ENCODE data around the gene PRKCB. TPM values are rescaled to one million over a fixed set of nuclear protein-coding genes. Genes with fewer than 3 reads are reported as not detected.

PRKCB gene
- total RNA-seq, 1 experiment from 2014 or later: not detected

DNA sequence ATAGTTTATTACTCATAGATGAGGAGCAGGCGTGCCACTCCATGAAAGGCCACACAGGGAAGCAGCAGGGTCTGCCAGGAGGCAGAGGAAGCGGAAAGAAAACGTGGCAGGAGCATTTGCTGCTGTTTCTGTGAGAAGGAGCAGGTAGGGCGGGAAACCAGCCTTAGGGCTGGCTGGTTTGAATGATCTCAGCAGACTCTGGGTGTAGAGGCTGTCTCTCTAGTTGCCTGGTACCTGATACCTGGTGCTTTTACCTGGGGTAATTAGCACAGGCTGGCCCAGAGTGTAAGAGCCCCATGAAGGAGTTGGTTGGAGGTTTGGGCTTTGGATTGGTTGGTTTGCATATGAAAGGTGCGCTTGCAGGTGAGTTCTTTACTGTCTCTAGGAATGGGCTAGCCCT lies 215.3 kb downstream of the PRKCB start:
- no peaks in the 10 kb centered on the region for H3K36me3 Mint-ChIP-seq (ENCODE audit: insufficient read depth, unreplicated experiment)
- H3K4me3 Mint-ChIP-seq (ENCODE audit: unreplicated experiment): no peak overlapping the region
- no peak for DNase-seq (ENCODE audit: unreplicated experiment)
- TF ChIP-seq, protein P1, sequence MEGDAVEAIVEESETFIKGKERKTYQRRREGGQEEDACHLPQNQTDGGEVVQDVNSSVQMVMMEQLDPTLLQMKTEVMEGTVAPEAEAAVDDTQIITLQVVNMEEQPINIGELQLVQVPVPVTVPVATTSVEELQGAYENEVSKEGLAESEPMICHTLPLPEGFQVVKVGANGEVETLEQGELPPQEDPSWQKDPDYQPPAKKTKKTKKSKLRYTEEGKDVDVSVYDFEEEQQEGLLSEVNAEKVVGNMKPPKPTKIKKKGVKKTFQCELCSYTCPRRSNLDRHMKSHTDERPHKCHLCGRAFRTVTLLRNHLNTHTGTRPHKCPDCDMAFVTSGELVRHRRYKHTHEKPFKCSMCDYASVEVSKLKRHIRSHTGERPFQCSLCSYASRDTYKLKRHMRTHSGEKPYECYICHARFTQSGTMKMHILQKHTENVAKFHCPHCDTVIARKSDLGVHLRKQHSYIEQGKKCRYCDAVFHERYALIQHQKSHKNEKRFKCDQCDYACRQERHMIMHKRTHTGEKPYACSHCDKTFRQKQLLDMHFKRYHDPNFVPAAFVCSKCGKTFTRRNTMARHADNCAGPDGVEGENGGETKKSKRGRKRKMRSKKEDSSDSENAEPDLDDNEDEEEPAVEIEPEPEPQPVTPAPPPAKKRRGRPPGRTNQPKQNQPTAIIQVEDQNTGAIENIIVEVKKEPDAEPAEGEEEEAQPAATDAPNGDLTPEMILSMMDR (IDR thresholded peaks at IDR 0.05; ENCODE audit: unreplicated experiment): no peak
- CTCF ChIA-PET: interaction anchor here (0.6 to 4.5 kb wide), 4 partner anchors 9 to 476 kb away, joined by 3 to 22 read pairs (median 4); no protein-coding TSS in a partner anchor
- intact Hi-C loops (cut with micrococcal nuclease): no loop called here
- no peak overlapping the region for H3K27ac Mint-ChIP-seq (ENCODE audit: low read depth, unreplicated experiment)
- peaks cover 50% of the 10 kb centered on the region for H3K27me3 Mint-ChIP-seq (ENCODE audit: insufficient read depth, unreplicated experiment)
- no TSS peak for BruUV-seq (replicated peaks)
- no peaks in the 10 kb centered on the region for H3K4me1 Mint-ChIP-seq (ENCODE audit: insufficient read depth, unreplicated experiment)
- peaks cover 7% of the 10 kb centered on the region for H3K9me3 Mint-ChIP-seq (ENCODE audit: unreplicated experiment)
- POLR2A ChIA-PET: no interaction called here

DNA sequence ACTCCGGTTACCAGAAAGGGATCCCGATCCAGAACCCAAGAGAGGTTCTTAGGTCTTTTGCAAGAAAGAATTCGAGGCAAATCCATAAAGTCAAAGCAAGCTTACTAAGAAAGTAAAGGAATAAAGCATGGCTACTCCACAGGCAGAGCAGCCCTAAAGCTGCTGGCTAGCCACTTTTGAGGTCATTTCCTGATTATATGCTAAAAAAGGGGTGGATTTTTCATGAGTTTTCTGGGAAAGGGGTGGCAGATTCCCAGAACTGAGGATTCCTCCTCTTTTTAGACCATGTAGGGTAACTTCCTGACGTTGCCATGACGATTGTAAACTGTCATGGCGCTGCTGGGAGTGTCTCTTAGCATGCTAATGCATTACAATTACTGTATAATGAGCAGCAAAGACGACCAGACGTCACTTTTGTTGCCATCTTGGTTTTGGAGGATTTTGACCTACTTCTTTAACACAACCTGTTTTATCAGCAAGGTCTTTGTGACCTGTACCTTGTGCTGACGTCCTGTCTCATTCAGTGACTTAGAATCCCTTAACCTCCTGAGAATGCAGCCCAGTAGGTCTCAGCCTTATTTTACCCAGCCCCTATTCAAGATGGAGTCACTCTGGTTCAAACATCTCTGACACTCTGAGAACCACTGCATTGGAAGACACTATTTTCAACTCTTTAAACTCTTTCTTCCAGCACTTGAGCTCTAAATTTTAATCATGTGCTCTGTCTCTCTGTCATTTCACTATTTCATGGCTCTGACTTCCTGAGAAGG lies 216.7 kb downstream of the PRKCB start:
- TF ChIP-seq, protein P1 (IDR thresholded peaks at IDR 0.05; ENCODE audit: unreplicated experiment): no peak
- Mint-ChIP-seq H3K27ac (ENCODE audit: low read depth, unreplicated experiment) (no peak overlapping the region), H3K36me3 (ENCODE audit: insufficient read depth, unreplicated experiment) (no peaks in the 10 kb centered on the region), H3K27me3 (ENCODE audit: insufficient read depth, unreplicated experiment) (peaks cover 64% of the 10 kb centered on the region), H3K4me1 (ENCODE audit: insufficient read depth, unreplicated experiment) (no peaks in the 10 kb centered on the region), H3K9me3 (ENCODE audit: unreplicated experiment) (peaks cover 7% of the 10 kb centered on the region), H3K4me3 (ENCODE audit: unreplicated experiment) (no peak overlapping the region)
- ChIA-PET POLR2A (no interaction called here), CTCF (interaction anchor here (0.6 to 4.5 kb wide), 6 partner anchors 10 to 1163 kb away, joined by 3 to 22 read pairs (median 4); no protein-coding TSS in a partner anchor)
- no TSS peak for BruUV-seq (replicated peaks)
- DNase-seq (ENCODE audit: unreplicated experiment): no peak
- intact Hi-C loops (cut with micrococcal nuclease): no loop called here

DNA sequence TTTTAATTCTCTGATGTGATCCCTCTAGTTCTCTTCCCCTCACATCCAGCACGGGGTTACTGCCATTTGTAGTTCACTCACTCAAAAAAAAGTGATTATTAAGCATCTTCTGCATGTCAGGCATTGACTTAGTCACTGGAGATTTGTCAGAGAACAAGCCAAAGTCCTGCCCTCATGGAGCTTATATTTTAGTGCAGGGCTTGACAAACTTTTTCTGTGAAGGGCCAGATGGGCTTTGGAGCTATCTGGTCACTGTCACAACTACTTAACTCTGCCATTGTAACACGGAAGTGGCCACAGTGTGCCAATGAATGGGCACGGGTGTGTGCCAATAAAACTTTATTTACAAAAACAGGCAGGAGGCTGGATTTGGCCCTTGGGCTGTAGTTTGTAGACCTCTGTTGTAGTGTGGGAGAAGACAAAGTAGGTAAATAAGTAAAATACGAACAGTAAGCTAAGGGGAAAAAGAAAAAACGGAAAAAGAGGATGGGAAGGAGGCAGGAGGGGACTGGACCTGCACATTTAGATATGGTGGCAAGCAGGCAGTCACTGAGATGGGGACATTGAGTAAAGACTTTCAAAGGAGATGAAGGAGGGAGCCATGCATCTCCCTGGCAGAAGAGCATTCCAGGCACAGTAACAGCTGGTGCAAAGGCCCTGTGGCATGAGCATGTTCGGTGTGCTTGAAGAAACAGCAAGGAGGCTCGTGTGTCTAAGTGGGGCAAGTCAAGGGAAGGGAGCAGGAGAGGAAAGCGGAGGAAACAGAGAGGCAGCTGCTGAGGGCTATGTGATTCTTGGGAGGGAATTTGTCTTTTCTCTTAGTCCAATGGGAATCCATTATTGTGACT lies 217.5 kb downstream of the PRKCB start:
- H3K36me3 Mint-ChIP-seq (ENCODE audit: insufficient read depth, unreplicated experiment): no peaks in the 10 kb centered on the region
- no peak overlapping the region for H3K4me3 Mint-ChIP-seq (ENCODE audit: unreplicated experiment)
- CTCF ChIA-PET: interaction anchor here (0.6 to 4.5 kb wide), 5 partner anchors 11 to 1162 kb away, joined by 3 to 22 read pairs (median 4); no protein-coding TSS in a partner anchor
- H3K27ac Mint-ChIP-seq (ENCODE audit: low read depth, unreplicated experiment): no peak overlapping the region
- no peak for DNase-seq (ENCODE audit: unreplicated experiment)
- POLR2A ChIA-PET: no interaction called here
- TF ChIP-seq, protein P1 (IDR thresholded peaks at IDR 0.05; ENCODE audit: unreplicated experiment): no peak
- intact Hi-C loops (cut with micrococcal nuclease): no loop called here
- no TSS peak for BruUV-seq (replicated peaks)
- H3K27me3 Mint-ChIP-seq (ENCODE audit: insufficient read depth, unreplicated experiment): peaks cover 72% of the 10 kb centered on the region
- peaks cover 7% of the 10 kb centered on the region for H3K9me3 Mint-ChIP-seq (ENCODE audit: unreplicated experiment)
- H3K4me1 Mint-ChIP-seq (ENCODE audit: insufficient read depth, unreplicated experiment): no peaks in the 10 kb centered on the region
